GM21423 (cell line): ENCODE measurements around the gene RDH11.
"Not testable (repeated sequence)": the region's sequence is repeated elsewhere in the genome, so short reads cannot be mapped to it uniquely, and the experiment has no call there.

ENCODE experiments used
- ATAC-seq: cut with Tn5 transposase; IDR thresholded peaks from one replicate; pipeline ENCODE4 v1.9.1; 2021; ENCODE audit warnings: mild to moderate bottlenecking, moderate library complexity; ENCODE audit not compliant: unreplicated experiment

The RDH11 gene, protein sequence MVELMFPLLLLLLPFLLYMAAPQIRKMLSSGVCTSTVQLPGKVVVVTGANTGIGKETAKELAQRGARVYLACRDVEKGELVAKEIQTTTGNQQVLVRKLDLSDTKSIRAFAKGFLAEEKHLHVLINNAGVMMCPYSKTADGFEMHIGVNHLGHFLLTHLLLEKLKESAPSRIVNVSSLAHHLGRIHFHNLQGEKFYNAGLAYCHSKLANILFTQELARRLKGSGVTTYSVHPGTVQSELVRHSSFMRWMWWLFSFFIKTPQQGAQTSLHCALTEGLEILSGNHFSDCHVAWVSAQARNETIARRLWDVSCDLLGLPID

GRCh38 chr14:67695394-67695949 is at the start of gene RDH11:
RDH11 (minus strand) TSS chr14:67695764; CDS start chr14:67695703, 61 bp downstream.
- peak; percentile 79 for ATAC-seq

DNA sequence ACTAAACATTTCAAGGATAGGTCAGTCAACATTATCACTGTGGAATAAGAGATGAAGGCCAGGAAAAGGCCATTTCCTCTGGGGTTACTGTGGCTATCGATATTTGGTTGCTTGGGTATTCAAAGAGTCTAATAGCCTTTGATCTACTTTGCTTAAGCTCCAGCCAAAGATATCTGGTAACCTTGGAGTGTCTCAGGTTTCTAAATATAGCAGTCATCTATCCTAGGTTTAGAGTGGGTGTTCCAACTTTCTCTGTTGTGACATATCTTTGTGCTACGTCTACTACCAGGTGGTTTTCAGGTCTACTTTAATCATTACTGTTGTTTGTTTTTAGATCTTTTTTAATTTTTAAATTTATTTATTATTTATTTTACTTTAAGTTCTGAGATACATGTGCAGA is 48.5 kb upstream of the RDH11 start:
- ATAC-seq, result no peak

DNA sequence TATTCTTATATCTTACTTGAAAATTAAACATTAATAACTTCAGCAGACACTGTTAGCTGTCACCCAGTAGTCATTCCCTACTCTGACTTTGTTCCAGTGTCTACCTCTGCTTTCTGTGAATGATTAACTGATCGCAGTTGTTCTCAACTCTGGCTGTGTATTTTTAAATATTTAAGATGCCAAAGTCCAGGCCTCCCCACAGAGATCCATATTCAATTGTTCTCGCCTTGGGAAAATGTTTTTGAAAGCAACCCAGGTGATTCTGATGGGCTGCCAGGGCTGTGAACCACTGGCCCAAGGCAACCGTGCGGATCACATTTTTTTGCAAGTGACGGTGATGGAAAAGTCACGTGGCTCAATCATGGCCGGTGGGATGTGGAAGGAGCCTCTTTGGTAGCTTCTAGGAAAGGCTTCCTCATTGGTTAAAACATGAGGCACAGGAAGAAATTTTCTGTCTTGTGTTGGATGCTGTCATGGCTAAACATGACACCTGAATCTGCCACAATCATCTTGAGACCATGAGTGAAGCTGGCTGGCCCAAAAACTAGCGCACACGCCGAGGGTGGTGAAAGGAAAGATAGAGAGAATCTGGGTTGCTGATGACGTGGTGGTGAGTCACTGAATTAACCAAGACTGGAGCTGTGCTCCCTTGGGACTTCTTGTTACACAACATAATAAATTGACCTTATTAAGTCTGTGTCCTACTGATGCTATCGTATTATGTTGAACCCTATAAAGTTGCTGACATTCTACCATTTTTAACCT is 43.4 kb upstream of the RDH11 start:
- no peak for ATAC-seq

- ATAC-seq, result no peak
Observed at GRCh38 chr14:67736771-67737170, 41.2 kb upstream of the RDH11 start.

DNA sequence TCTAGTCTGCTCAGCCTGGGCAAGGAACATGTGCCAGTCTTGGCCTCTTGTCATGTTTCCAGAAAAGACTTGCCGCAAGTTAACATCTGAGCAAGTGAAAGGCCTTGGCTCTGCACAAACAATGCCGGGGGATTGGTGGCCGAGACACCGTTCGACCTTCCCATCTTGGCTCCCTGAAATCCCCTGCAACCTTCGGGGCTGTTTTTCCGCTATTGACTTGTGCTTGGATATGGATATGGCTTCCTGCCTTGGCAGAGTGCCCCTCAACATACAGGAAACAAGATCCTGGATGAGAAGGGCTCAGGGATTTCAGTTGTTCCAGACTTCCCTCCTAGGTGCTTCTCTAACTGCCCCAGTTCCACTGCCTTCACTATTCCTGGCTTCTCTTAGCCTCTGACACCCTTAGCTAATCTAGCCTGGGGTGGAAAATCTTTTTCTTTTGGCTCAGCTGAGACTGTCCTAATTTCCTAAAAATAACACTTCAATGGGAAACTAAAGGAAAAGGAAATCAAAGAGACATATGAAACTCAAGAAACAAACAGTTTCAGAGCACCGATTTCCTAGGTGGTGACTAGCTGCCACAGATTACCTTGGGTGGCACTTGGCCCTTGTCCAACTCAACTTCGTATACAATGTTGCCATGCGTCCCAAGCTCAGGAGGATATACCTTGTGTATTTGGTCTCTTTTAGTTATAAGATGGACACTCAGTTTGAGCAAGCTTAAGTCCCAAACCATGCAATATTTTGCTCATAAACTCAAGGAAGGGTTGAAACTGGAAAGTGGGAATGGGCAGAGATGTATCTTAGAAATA is 40.0 kb upstream of the RDH11 start:
- no peak for ATAC-seq

DNA sequence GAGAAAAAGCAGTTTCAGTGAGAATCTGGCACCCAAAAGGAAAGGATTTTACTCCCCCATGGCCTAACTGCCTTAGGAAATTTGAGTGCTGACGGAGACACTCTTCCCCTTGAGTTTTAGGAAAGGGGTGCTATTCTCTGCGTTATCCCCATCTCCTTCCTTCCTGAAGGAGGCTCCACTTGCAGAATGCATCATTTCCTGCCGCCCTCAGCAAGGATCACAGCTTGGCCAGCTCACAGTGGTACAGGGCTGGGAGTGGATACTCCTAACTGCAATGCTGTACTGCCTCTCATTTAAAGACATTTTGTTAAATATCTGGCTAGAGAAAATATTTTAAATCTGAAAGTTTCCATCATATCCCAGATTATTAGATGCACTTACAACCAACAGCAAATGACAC is 39.1 kb upstream of the RDH11 start:
- no peak for ATAC-seq

GRCh38 chr14:67733616-67734015 is 38.1 kb upstream of the RDH11 start:
- no peak for ATAC-seq

- no peak for ATAC-seq
Observed at GRCh38 chr14:67729072-67729885, 33.7 kb upstream of the RDH11 start.

DNA sequence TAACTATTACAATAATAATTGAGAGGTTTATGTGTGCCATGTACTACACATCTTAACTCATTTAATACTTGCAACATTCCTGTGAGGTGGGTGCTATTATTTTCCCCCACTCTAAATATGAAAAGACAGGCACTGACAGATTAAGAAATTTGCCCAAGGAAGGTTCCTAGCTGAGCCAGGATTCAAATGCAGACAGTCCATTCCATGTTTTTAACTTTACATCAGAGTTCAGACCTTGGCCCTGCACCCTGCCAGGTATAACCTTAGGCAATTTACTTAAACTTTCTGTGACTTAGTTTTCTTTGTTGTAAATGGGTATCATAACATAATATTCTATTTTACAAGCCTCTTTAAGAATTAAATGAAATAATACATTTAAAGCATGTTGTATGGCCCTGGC is 32.7 kb upstream of the RDH11 start:
- no peak for ATAC-seq

- ATAC-seq, result no peak
Observed at GRCh38 chr14:67727361-67727760, 31.8 kb upstream of the RDH11 start.

DNA sequence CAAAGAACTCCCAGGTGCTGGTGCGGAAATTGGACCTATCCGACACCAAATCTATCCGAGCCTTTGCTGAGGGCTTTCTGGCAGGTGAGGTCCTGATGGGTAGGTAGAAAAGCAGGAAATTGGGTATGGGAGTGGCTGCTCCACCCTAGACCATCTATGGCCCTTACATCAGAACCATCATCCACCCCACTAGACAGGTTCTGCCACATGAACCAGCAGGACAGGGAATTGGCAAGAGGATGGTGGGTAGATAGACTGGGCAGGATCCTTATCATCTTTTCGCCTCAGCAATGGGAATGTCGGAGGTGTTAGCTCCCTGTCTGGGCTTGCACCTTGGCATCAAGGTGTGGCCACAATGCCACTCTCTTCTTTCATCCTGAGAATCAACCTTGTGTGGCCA is 29.6 kb upstream of the RDH11 start:
- ATAC-seq, result no peak

DNA sequence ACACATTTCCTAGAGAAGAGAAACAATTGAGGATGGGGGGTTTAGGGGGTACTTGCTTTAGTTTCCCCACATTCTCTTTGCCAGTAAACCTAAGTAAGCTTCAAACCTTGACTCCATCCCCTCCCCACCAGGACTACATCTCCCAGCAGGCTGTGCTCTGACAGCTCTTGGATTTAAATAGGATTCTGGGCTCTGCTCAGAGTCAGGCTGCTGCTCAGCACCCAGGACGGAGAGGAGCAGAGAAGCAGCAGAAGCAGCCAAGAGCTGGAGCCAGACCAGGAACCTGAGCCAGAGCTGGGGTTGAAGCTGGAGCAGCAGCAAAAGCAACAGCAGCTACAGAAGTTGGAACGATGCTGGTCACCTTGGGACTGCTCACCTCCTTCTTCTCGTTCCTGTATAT is 26.7 kb upstream of the RDH11 start:
- ATAC-seq, result no peak

DNA sequence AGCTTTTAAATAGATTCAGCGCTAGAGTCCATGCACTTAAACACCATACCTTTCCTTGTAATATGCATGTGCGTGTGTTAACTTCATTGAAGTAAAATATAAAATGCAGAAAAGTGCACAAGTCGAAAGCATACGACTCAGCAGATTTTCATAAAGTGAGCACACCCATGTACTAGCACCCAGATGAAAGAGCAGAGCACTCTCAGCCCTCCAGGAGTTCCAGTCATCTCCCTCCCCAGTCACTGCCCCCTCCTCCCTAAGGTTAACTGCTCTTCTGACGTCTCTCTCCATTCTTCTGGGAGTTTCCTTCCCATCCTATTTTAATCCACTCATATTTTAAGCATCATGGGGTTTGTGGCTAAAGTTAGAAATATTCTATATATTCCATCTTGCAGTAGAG is 26.3 kb upstream of the RDH11 start:
- ATAC-seq, result no peak

DNA sequence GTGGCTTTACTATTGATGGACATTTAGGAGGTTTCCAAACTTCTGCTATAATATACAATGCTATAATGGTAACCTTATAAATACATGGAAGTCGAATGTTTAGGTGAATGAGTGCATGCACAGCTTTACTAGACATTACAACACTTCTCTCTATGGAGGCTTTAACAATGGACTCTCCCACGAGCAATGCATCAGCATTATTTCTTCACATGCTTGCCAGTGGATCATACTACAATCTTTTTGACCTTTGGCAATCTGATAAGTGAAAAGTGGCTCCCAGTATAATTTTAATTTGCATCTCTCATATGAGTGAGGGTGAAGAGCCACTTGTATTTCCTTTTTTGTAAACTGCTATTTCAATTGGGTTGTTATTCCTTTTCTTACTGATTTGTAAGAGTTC is 24.3 kb upstream of the RDH11 start:
- ATAC-seq, result no peak

DNA sequence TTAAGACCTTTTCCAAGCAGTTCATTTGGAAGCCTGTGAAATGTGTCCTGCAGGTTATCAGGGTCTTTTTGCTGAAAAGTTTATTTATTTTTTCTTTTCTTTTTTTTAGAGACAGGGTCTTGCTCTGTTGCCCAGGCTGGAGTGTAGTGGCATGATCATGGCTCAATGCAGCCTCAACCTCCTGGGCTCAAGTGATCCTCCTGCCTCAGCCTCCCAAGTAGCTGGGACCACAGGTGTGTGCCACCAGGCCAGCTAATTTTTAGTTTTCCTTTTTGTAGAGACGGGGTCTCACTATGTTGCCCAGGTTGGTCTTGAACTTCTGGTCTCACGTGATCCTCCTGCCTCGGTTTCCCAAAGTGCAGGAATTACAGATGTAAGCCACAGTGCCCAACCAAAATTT is 23.8 kb upstream of the RDH11 start:
- not testable (repeated sequence) for ATAC-seq

- no peak for ATAC-seq
Observed at GRCh38 chr14:67718265-67718664, 22.7 kb upstream of the RDH11 start.

- no peak for ATAC-seq
Observed at GRCh38 chr14:67717048-67717447, 21.5 kb upstream of the RDH11 start.

DNA sequence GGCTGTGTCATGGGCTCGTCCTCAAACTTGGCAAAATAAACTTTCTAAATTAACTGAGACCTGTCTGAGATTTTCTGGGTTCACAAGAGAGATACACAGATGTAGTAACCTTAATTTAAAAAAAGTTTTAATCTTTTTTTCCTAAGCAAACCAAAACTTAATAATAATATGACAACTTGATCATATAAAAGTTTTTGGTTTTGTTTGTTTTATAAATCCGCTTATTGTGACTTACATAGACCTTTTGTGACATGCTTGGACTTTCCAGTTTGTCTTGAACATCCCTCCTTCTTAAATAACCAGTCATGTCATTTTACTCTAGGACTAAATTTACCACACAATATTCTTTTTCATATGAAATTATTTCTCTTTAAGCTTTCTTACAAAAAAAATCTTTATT is 14.6 kb upstream of the RDH11 start:
- no peak for ATAC-seq

- ATAC-seq, result not testable (repeated sequence)
Observed at GRCh38 chr14:67709796-67710195, 14.2 kb upstream of the RDH11 start.

GRCh38 chr14:67709346-67709745 is 13.8 kb upstream of the RDH11 start:
- not testable (repeated sequence) for ATAC-seq
